ENCODE data around the gene ABTB1.
"Not testable (repeated sequence)": the region's sequence is repeated elsewhere in the genome, so short reads cannot be mapped to it uniquely, and the experiment has no call there.

ABTB1 gene

GRCh38 chr3:127688022-127688415 lies 15.3 kb downstream of the ABTB1 start:
- DNase-seq (ENCODE audit: low spot score), result no peak

GRCh38 chr3:127688416-127689265 lies 15.9 kb downstream of the ABTB1 start:
- no peak for DNase-seq (ENCODE audit: low spot score)

DNA sequence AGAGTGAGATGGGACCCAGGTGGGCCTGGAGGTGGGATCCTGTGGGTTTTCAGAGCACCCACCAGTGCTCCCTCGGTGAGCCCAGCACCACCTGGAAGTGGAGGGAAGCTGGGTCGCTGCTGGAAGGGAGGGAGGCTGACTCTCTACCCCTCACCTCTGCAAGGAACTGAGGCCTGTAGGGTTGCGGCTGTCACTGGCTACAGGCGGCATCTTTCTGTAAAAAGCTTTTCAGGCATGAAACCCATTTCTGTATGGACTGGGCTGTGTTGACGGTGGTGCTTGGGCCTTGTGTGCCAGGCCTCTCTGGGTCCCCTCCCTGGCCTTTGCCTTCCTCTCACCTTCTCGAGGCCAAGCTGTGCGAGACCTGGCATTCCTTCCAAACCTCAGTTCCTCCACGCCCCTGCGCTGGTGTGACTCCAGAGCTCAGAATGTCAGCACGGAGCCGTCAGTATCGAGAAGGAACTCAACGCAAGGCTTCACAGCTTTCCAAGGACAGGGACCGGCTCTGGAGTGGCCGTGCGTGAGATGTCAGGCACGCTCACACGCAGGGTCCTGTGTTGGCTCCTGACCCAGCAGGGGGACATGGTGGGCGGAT lies 16.6 kb downstream of the ABTB1 start:
- DNase-seq (ENCODE audit: low spot score), result no peak

DNA sequence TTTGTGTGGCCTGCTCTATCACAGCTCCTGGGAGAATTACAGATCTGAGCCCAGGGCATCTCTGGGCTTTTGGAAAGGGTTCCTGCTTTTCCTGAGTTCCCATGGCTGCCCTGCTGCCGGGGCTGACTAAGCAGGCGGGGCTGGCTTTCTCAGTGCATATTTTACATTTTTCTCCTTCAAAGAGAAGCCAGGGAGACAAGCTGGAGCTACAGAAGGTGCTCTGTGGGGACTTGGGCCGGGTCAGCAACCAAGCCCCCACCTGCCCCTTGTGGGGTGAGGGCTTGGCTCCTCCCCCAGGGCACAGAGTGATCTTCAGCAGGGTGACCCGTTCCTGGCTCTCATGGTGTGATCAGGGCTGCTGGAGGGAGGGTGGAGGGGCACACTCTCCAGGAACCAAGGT lies 17.4 kb downstream of the ABTB1 start:
- no peak for DNase-seq (ENCODE audit: low spot score)

- no peak for DNase-seq (ENCODE audit: low spot score)
These were observed 18.2 kb downstream of the ABTB1 start for GRCh38 chr3:127690823-127691452.

DNA sequence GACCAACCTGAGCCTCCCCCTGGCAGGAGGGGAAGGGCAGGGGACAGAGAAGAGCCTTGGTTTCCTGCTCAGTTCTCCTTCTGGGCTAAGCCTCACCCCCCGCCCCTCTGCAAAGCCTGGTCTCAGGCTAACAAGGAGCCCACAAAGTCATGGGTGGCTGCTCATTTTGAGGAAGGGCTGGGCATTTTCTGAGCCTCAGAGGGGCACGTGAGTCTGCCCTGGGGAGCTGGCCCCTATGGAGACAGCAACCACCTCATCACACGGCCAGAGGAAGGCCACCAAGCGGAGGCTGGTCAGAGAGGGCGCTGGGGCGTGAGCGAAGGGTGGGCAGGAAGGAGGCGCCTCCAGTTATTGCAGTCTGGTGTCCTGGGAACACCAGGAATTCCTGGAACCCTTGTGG lies 18.7 kb downstream of the ABTB1 start:
- DNase-seq (ENCODE audit: low spot score), result no peak

DNA sequence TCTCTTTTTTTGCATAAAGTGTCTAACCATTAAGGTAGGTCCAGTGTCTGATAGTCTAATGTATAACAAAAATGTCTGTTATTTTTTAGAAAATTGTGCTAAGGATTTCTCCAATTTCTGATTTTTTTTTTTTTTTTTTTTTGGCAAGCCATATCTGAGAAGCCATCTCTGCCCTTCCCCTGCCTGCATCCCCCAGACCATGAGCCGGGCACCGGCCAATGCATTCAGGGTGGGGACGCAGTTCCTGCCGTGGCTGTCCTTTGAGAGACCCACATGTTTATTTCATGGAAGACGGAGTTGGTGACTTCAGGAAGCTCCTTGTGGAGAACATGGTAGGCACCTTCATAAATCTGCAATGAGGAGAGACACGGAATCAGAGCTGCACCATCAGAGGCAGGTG lies 19.2 kb downstream of the ABTB1 start:
- no peak for DNase-seq (ENCODE audit: low spot score)

GRCh38 chr3:127692501-127693335 lies 20.0 kb downstream of the ABTB1 start:
- DNase-seq (ENCODE audit: low spot score), result no peak

GRCh38 chr3:127693336-127693843 lies 20.6 kb downstream of the ABTB1 start:
- no peak for DNase-seq (ENCODE audit: low spot score)

GRCh38 chr3:127694467-127695215 lies 21.9 kb downstream of the ABTB1 start:
- no peak for DNase-seq (ENCODE audit: low spot score)

DNA sequence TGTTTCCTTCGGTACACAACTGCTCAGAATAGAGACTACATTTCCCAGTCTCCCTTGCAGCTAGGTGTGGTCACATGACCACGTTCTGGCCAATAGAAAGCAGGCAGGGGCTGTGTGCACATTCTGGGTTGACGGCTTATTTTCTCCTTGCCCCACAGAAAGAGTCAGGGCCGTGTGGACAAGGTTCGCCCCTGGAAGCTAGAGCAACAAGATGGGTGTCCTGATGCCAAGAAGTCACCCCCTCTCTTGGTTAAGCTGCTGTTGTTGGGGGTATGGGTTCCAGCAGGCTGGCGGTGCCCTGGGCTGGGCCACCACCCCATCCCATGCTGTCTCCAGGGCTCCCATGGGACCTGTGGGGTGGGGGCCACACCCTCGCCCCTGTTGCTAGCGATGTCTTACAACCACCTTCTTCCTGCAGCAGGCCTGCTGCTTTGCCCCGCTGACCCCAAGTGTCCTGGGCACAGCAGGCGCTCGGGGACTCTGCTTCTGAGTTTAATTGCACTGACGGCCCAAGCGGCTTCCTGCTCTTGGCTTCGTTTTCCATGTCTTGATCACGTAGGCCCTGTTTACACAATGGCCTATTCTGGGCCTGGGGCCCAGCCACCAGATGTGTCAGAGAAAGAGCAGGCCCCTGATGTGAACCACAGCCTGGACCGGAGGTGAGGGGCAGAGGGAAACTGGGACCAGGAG lies 24.9 kb downstream of the ABTB1 start:
- DNase-seq (ENCODE audit: low spot score), result peak; percentile 89

GRCh38 chr3:127698286-127698685 lies 25.5 kb downstream of the ABTB1 start:
- DNase-seq (ENCODE audit: low spot score), result no peak

DNA sequence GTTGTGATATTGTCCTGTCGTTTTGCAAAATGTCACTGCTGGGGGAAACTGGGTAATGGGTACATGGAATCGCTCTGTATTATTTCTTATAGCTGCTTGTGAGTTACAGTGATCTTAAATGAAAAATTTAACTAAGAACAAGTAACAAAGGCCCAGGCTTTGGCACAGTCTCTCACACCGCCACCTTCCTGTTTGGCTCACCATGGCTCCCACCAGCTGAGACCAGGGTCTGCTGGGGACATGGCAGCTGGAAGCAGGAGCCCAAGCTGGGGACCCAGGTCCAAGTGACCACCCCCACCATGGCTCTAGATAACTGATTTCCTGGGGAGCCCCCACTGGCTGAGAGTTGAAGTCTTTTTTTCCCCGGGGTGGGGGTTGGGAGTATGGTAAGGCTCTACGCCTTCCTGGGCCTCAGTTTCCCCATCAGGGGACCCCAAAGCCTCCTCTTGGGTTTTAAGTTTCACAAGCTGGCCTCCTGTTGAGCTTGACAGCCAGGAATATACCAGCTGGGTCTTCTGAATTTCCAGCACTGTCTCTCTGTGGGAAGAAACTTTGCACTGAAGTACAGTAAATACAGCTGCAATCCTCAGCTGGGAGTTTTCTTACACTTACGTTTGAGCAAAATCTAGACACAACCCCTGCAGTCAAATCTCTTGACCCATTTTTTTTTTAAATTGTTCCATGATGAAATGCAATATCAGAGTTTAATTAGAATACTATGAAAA lies 26.1 kb downstream of the ABTB1 start:
- no peak for DNase-seq (ENCODE audit: low spot score)

- DNase-seq (ENCODE audit: low spot score), result no peak
These were observed 26.9 kb downstream of the ABTB1 start for GRCh38 chr3:127699416-127700300.

GRCh38 chr3:127700406-127700805 lies 27.7 kb downstream of the ABTB1 start:
- DNase-seq (ENCODE audit: low spot score), result no peak

DNA sequence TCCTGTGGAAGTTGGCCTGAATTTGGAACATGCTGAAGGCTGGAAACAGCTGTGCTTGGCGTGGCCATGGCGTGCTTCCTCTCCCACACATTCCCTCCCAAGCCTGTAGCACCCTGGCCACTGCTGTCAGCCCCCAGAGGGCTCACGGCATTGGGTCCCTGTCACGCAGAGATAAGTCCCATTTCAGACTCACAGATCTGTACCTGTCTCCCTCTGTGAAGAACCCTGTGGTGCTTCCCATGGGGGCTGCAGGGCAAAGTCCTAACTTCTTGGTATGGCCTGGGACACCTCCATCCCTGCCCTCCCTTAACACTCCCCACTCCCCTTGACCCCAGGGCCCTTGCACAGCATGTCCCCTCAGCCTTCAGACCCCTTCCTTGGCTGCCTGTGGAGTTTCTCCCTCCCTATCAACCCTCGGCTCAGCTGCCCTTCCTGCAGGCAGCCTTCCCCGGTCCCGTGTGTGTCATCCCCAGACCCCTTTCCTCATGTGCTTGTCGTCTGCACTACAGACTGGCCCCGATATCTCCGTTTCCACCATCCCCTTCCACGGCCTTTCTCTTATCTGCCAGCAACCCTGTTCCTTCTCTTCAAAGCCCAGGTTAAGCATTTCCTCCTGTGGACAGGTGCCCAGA lies 28.6 kb downstream of the ABTB1 start:
- DNase-seq (ENCODE audit: low spot score), result no peak

DNA sequence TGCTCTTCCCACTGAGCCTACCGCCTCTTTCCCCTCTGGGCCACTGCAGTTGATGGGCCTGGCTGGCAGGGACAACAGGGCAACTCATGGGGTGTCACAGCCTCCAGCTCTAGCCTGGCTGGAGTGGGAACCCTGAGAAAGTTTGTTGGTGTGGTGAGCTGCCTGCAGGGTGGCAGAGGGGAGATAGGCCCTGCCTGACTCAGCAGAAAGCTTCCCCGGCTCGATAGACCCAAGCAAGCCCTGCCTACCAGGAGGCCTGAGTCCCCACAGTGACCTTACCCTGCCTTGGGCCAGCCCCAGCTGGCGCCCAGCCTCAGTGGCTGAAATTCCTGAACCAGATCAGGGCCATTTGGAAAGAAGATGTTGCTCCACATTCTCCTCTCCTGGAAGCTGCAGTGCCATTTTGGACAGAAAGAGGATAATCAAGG lies 29.4 kb downstream of the ABTB1 start:
- no peak for DNase-seq (ENCODE audit: low spot score)

DNA sequence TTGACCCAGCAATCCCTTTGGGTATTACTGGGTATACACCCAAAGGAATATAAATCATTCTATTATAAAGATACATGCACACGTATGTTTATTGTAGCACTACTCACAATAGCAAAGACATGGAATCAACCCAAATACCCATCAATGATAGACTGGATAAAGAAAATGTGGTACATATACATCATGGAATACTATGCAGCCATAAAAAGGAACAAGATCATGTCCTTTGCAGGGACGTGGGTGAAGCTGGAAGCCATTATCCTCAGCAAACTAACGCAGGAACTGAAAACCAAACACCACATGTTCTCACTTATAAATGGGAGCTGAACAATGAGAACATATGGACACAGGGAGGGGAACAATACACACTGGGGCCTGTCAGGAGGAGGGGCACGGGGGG lies 32.1 kb downstream of the ABTB1 start:
- DNase-seq (ENCODE audit: low spot score), result not testable (repeated sequence)

DNA sequence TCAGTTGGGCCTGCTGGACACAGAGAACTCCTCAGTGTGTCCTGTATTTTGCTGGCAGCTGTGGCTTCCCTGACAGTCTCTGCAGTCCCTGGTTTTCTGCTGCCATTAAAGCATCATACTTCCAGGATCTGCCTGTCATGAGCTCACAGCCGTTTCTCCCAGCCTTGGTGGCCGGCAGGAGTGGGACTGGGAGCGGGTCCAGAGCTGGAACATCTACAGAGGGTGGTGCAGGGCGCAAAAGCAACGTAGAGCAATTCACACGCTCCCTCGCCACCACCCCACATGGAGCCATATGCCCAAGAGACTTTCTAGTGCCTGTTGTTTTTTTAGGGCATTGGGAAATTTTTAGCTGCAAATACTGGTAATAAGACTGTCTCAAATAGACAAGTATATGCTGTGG lies 33.6 kb downstream of the ABTB1 start:
- DNase-seq (ENCODE audit: low spot score), result no peak
